Measurements from ENCODE around the gene YIPF1.

DNA sequence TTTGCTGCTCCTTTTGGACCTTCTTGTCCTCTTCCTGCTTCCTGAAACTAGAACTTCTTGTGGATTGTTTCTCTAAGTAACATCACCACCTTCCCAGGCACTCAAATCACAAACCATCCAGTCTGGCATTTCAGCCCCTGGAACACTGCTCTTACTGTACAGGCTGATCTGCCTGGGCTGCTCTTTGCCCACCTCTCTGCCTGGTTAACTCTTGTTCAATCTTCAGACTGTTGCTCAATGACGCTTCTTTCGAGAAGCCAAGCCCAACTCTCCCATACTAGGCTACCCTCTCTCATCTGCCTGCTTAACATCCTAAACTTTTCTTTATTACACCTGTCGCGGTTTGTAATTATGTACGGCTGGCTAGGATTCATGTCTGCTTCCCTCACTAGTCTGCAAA lies 5.0 kb upstream of the YIPF1 start:
- TF ChIP-seq FOXK2 (IDR thresholded peaks at IDR 0.05) (no peak), ARNT (IDR thresholded peaks at IDR 0.05) (no peak), FOXA1 (IDR thresholded peaks at IDR 0.05) (no peak), SUZ12 (IDR thresholded peaks at IDR 0.05) (no peak), FOXM1 (IDR thresholded peaks at IDR 0.05; ENCODE audit: borderline replicate concordance) (no peak), SP1 (IDR thresholded peaks at IDR 0.05) (no peak), BHLHE40 (IDR thresholded peaks at IDR 0.05; ENCODE audit: borderline replicate concordance) (no peak), ELF4 (IDR thresholded peaks at IDR 0.05) (no peak)

Data from HEK293T (cell line).